Tibial nerve (tissue), 4 donors: ENCODE data around the gene DENND1A.

ENCODE experiments used
- EP300 ChIP-seq, 2 donors: sonication (generic); formaldehyde crosslinking; IDR thresholded peaks; one replicate each; pipeline ENCODE4 v1.6.1; 2017; ENCODE audit warnings: antibody characterized with exemption in 2 of 2, mild to moderate bottlenecking in 1 of 2
- TF ChIP-seq, protein P1 (sequence below), 5 experiments: fragments of 200-600 bp in 3 of 5; fragments of 450-650 bp in 2 of 5; sonication (generic) in 3 of 5; IDR thresholded peaks; one replicate each; pipeline ENCODE4 v1.5.1; 2016 to 2019; ENCODE audit warnings: antibody characterized with exemption in 5 of 5, mild to moderate bottlenecking in 3 of 5, moderate library complexity in 2 of 5

GRCh38 chr9:123414936-123415930 lies 514.7 kb downstream of the DENND1A start:
- no peak for TF ChIP-seq EP300 (IDR thresholded peaks at IDR 0.05)
- TF ChIP-seq, protein P1, sequence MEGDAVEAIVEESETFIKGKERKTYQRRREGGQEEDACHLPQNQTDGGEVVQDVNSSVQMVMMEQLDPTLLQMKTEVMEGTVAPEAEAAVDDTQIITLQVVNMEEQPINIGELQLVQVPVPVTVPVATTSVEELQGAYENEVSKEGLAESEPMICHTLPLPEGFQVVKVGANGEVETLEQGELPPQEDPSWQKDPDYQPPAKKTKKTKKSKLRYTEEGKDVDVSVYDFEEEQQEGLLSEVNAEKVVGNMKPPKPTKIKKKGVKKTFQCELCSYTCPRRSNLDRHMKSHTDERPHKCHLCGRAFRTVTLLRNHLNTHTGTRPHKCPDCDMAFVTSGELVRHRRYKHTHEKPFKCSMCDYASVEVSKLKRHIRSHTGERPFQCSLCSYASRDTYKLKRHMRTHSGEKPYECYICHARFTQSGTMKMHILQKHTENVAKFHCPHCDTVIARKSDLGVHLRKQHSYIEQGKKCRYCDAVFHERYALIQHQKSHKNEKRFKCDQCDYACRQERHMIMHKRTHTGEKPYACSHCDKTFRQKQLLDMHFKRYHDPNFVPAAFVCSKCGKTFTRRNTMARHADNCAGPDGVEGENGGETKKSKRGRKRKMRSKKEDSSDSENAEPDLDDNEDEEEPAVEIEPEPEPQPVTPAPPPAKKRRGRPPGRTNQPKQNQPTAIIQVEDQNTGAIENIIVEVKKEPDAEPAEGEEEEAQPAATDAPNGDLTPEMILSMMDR (IDR thresholded peaks at IDR 0.05), result no peak
